ENCODE measurements around the gene ARV1. TPM values are rescaled to one million over a fixed set of nuclear protein-coding genes. Genes with fewer than 3 reads are reported as not detected.
A peak's percentile ranks its signal among the peaks of the same experiment; 100 is the strongest.

The ARV1 gene
- total and polyA plus RNA-seq, 2 of the 13 experiments (the other 11 are each of a cell fraction or from before 2014, with no cell fraction given), result 13.0 to 15.2 TPM

DNA sequence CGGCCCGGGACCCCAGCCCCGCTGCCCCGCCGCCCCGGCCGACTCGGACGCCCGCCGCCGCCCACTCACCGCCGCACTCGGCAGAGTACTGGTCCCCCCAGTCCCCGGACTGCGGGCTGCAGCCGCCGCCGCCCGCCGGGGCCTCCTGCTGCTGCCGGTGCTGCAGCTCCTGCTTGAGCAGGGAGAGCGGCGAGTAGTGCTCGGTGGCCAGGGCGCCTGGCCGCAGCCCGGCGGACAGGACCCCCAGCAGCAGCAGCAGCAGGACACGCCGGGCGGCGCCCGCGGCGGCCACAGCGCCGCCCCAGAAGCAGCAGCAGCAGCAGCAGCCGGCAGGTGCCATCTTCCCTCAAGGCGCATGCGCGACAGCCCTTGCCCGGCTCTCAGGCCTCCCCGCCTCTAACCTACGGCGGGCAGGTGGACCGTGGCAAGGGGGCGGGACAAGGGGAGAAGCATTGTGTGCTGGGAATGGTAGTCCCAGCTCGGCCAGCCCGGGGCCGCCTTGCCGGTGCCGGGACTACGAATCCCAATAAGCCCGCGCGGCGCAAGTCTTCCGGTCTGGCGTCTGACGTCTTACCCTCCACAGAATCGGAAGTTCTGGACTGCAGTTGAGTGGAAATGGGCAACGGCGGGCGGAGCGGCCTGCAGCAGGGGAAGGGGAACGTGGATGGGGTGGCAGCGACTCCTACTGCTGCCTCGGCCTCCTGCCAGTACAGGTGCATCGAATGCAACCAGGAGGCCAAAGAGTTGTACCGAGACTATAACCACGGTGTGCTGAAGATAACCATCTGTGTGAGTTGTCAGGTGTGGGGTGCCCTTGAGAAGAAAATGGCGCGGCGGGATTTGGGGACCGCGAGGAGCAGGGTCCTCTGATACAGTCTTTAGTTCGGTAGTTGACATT lies at the start of gene ARV1, which contains the start of gene TTC13 (continued):
- TF ChIP-seq, protein P1, sequence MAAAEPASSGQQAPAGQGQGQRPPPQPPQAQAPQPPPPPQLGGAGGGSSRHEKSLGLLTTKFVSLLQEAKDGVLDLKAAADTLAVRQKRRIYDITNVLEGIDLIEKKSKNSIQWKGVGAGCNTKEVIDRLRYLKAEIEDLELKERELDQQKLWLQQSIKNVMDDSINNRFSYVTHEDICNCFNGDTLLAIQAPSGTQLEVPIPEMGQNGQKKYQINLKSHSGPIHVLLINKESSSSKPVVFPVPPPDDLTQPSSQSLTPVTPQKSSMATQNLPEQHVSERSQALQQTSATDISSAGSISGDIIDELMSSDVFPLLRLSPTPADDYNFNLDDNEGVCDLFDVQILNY (CRISPR knock-in tag; conservative IDR thresholded peaks at IDR 0.05), result no peak
- peak; percentile 2; the same call in 1 of the 2 replicates for TF ChIP-seq ATF7 (IDR thresholded peaks at IDR 0.05)
- peak; percentile 61; the same call in 1 of the 2 replicates for TF ChIP-seq ATF7 (CRISPR knock-in tag; IDR thresholded peaks at IDR 0.05)
- TF ChIP-seq, protein P2, sequence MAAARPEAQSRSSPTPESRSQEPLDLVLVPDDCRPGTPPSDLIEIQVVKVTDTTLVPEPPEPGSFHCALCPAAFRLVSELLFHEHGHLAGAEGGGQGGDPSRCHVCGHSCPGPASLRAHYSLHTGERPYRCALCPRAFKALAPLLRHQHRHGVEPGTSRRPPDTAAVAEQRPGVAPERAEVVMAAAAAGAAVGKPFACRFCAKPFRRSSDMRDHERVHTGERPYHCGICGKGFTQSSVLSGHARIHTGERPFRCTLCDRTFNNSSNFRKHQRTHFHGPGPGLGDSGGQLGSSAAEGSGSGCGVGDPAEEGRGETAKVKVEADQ (CRISPR knock-in tag; IDR thresholded peaks at IDR 0.05; ENCODE audit: borderline replicate concordance), result peak; percentile 93
- peak; percentile 37; the same call in 1 of the 2 replicates for TF ChIP-seq JUN (CRISPR knock-in tag; IDR thresholded peaks at IDR 0.05)
- TF ChIP-seq ZNF816 (CRISPR knock-in tag; IDR thresholded peaks at IDR 0.05; ENCODE audit: borderline replicate concordance), result no peak
- TF ChIP-seq NFKB2 (CRISPR knock-in tag; IDR thresholded peaks at IDR 0.05; ENCODE audit: borderline replicate concordance), result peak; percentile 85; the same call in 1 of the 2 replicates
- TF ChIP-seq REL (CRISPR knock-in tag; conservative IDR thresholded peaks at IDR 0.05), result no peak
- TF ChIP-seq, protein P3, sequence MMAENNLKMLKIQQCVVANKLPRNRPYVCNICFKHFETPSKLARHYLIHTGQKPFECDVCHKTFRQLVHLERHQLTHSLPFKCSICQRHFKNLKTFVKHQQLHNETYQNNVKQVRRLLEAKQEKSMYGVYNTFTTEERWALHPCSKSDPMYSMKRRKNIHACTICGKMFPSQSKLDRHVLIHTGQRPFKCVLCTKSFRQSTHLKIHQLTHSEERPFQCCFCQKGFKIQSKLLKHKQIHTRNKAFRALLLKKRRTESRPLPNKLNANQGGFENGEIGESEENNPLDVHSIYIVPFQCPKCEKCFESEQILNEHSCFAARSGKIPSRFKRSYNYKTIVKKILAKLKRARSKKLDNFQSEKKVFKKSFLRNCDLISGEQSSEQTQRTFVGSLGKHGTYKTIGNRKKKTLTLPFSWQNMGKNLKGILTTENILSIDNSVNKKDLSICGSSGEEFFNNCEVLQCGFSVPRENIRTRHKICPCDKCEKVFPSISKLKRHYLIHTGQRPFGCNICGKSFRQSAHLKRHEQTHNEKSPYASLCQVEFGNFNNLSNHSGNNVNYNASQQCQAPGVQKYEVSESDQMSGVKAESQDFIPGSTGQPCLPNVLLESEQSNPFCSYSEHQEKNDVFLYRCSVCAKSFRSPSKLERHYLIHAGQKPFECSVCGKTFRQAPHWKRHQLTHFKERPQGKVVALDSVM (CRISPR knock-in tag; IDR thresholded peaks at IDR 0.05), result no peak
- peak; percentile 14 for TF ChIP-seq IKZF4 (CRISPR knock-in tag; IDR thresholded peaks at IDR 0.05; ENCODE audit: borderline replicate concordance, low read depth, not compliant biosample characterization)
- TF ChIP-seq MEIS2 (CRISPR knock-in tag; IDR thresholded peaks at IDR 0.05), result peak; percentile 48; the same call in 1 of the 2 replicates
- 0 out of 2 replicates have a peak, but pooled peaks have one; percentile 47 for TF ChIP-seq ZNF749 (CRISPR knock-in tag; IDR thresholded peaks at IDR 0.05; ENCODE audit: borderline replicate concordance)
- peak; percentile 90; the same call in 1 of the 2 replicates for TF ChIP-seq SMAD3 (CRISPR knock-in tag; IDR thresholded peaks at IDR 0.05)
- TF ChIP-seq, protein P4, sequence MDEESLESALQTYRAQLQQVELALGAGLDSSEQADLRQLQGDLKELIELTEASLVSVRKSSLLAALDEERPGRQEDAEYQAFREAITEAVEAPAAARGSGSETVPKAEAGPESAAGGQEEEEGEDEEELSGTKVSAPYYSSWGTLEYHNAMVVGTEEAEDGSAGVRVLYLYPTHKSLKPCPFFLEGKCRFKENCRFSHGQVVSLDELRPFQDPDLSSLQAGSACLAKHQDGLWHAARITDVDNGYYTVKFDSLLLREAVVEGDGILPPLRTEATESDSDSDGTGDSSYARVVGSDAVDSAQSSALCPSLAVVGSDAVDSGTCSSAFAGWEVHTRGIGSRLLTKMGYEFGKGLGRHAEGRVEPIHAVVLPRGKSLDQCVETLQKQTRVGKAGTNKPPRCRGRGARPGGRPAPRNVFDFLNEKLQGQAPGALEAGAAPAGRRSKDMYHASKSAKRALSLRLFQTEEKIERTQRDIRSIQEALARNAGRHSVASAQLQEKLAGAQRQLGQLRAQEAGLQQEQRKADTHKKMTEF (CRISPR knock-in tag; IDR thresholded peaks at IDR 0.05), result peak; percentile 82
- TF ChIP-seq WIZ (CRISPR knock-in tag; IDR thresholded peaks at IDR 0.05), result peak; percentile 67; the same call in 1 of the 2 replicates
- TF ChIP-seq FOXA1 (IDR thresholded peaks at IDR 0.05), result no peak
- 0 out of 2 replicates have a peak, but pooled peaks have one; percentile 41 for TF ChIP-seq FOXA1 (CRISPR knock-in tag; IDR thresholded peaks at IDR 0.05)
- TF ChIP-seq, protein P5, sequence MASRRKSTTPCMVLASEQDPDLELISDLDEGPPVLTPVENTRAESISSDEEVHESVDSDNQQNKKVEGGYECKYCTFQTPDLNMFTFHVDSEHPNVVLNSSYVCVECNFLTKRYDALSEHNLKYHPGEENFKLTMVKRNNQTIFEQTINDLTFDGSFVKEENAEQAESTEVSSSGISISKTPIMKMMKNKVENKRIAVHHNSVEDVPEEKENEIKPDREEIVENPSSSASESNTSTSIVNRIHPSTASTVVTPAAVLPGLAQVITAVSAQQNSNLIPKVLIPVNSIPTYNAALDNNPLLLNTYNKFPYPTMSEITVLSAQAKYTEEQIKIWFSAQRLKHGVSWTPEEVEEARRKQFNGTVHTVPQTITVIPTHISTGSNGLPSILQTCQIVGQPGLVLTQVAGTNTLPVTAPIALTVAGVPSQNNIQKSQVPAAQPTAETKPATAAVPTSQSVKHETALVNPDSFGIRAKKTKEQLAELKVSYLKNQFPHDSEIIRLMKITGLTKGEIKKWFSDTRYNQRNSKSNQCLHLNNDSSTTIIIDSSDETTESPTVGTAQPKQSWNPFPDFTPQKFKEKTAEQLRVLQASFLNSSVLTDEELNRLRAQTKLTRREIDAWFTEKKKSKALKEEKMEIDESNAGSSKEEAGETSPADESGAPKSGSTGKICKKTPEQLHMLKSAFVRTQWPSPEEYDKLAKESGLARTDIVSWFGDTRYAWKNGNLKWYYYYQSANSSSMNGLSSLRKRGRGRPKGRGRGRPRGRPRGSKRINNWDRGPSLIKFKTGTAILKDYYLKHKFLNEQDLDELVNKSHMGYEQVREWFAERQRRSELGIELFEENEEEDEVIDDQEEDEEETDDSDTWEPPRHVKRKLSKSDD (CRISPR knock-in tag; IDR thresholded peaks at IDR 0.05; ENCODE audit: low read depth), result no peak; the same call in 1 of the 2 replicates
- peak; percentile 70 for TF ChIP-seq HDAC2 (CRISPR knock-in tag; IDR thresholded peaks at IDR 0.05)
- peak; percentile 88 for TF ChIP-seq GATAD1 (CRISPR knock-in tag; IDR thresholded peaks at IDR 0.05)
- no peak for TF ChIP-seq JARID2 (CRISPR knock-in tag; IDR thresholded peaks at IDR 0.05; ENCODE audit: insufficient replicate concordance)

Measured in HepG2 (cell line).